ENCODE results near the gene GRM1.

Gene GRM1

DNA sequence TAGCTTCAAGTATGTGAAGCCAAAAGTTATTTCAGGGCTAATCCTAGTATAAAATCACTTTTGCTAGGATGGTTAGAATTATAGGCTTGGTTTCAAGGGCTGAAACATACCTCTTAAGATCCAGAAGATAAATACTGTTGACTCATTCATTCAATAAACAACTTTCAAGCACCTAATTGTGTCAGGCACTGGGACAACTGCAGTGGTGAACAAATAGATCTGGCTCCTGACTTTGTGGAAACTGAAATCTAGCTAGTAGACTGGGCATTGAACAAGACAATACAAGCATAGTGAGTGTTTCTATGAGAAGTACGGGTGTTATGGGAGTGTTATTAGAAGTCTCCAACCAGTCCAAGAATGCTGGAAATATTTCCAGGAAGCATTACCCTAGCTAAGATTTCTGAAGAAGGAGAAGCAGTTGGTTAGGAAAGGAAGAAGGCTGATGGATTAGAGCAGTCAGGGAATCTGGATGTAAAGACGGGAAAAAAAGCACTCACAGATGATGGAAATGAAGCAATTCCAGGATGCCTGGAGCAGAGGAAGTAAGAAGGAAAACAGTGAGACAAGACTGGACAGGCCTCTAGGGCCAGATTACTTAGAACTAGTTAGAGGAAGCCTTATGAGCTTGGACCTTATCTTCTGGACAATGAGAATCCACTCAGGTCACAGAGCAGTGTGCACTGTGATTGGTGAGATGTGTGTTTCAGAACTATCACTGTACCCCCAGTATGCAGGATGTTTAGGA is 382.2 kb downstream of the GRM1 start:
- Histone ChIP-seq H3K36me3 (ENCODE audit: control insufficient read depth in 2 of 2, insufficient read depth in 1 of 2, low read length in 2 of 2) (no peaks in the 10 kb centered on the region), H3K4me3 (ENCODE audit: low read depth, low read length) (no peak overlapping the region), H3K9me3 (ENCODE audit: control insufficient read depth, insufficient read depth, low read depth, low read length) (no peaks in the 10 kb centered on the region), H3K27ac (ENCODE audit: extremely low read depth, low read depth, low read length) (no peak overlapping the region), H3K4me1 (ENCODE audit: control insufficient read depth, insufficient read depth, low read length) (no peaks in the 10 kb centered on the region)
- peak; percentile 83 for TF ChIP-seq TRIM28 (IDR thresholded peaks at IDR 0.05; ENCODE audit: borderline replicate concordance, low read length)
- no peak for TF ChIP-seq ZNF76 (tag by site-specific recombination; IDR thresholded peaks at IDR 0.05; ENCODE audit: borderline replicate concordance, low read depth)
- ChIA-PET POLR2A (no interaction called here), CTCF (no interaction called here)

DNA sequence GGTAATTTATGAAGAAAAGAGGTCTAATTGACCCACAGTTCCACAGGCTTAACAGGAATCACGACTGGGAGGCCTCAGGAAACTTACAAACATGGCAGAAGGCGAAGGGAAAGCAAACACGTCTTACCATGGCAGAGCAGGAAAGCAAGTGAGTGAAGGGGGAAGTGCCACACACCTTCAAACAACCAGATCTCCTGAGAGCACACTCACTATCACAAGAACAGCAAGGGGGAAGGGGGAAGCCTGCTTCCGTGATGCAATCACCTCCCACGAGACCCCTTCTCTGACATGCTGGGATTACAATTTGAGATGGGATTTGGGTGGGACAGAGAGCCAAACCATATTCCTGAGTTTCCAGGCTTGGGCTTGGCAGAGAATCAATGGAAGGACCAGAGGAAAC is 390.7 kb downstream of the GRM1 start:
- Histone ChIP-seq H3K4me1 (ENCODE audit: control insufficient read depth, insufficient read depth, low read length) (no peaks in the 10 kb centered on the region), H3K4me3 (ENCODE audit: low read depth, low read length) (no peak overlapping the region), H3K9me3 (ENCODE audit: control insufficient read depth, insufficient read depth, low read depth, low read length) (no peaks in the 10 kb centered on the region), H3K27ac (ENCODE audit: extremely low read depth, low read depth, low read length) (no peak overlapping the region), H3K36me3 (ENCODE audit: control insufficient read depth in 2 of 2, insufficient read depth in 1 of 2, low read length in 2 of 2) (no peaks in the 10 kb centered on the region)
- CTCF ChIA-PET, result no interaction called here
- POLR2A ChIA-PET, result no interaction called here
- TF ChIP-seq ZNF658 (tag by site-specific recombination; IDR thresholded peaks at IDR 0.05), result no peak
- no peak for TF ChIP-seq BCL11A (tag by site-specific recombination; IDR thresholded peaks at IDR 0.05; ENCODE audit: low read depth)
- no peak for TF ChIP-seq ZNF768 (tag by site-specific recombination; IDR thresholded peaks at IDR 0.05)
- TF ChIP-seq, protein P1, sequence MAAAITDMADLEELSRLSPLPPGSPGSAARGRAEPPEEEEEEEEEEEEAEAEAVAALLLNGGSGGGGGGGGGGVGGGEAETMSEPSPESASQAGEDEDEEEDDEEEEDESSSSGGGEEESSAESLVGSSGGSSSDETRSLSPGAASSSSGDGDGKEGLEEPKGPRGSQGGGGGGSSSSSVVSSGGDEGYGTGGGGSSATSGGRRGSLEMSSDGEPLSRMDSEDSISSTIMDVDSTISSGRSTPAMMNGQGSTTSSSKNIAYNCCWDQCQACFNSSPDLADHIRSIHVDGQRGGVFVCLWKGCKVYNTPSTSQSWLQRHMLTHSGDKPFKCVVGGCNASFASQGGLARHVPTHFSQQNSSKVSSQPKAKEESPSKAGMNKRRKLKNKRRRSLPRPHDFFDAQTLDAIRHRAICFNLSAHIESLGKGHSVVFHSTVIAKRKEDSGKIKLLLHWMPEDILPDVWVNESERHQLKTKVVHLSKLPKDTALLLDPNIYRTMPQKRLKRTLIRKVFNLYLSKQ (tag by site-specific recombination; IDR thresholded peaks at IDR 0.05; ENCODE audit: borderline replicate concordance), result no peak
- no peak for TF ChIP-seq ZBTB21 (tag by site-specific recombination; IDR thresholded peaks at IDR 0.05)
- no peak for TF ChIP-seq SP3 (tag by site-specific recombination; IDR thresholded peaks at IDR 0.05)
- TF ChIP-seq, protein P2, sequence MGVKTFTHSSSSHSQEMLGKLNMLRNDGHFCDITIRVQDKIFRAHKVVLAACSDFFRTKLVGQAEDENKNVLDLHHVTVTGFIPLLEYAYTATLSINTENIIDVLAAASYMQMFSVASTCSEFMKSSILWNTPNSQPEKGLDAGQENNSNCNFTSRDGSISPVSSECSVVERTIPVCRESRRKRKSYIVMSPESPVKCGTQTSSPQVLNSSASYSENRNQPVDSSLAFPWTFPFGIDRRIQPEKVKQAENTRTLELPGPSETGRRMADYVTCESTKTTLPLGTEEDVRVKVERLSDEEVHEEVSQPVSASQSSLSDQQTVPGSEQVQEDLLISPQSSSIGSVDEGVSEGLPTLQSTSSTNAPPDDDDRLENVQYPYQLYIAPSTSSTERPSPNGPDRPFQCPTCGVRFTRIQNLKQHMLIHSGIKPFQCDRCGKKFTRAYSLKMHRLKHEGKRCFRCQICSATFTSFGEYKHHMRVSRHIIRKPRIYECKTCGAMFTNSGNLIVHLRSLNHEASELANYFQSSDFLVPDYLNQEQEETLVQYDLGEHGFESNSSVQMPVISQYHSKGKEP (tag by site-specific recombination; IDR thresholded peaks at IDR 0.05), result no peak
- TF ChIP-seq SCRT1 (tag by site-specific recombination; IDR thresholded peaks at IDR 0.05; ENCODE audit: borderline replicate concordance), result no peak
- TF ChIP-seq ZNF571 (tag by site-specific recombination; IDR thresholded peaks at IDR 0.05), result no peak

DNA sequence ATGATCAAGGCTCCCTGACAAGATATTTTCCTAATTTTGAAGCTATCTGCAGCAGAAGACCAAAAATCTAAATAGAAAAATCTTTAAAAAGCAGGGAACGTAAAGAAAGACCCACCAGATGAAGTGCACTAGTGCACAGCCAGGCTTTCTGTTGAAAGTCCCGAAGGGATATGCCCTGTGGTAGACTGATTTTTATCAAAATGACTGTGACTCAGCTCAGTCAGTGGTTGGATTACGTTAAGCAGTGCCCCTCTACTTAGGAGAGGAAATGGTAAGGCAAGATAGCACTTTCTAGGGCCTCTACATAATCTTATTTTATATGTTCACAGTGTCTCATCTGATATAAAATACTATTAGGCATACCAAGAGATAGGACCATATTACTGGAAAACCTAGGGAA is 391.4 kb downstream of the GRM1 start:
- POLR2A ChIA-PET, result no interaction called here

More for the DNA sequence above, 391.4 kb downstream of the GRM1 start:
- CTCF ChIA-PET, result no interaction called here
- H3K4me1 ChIP-seq (ENCODE audit: control insufficient read depth, insufficient read depth, low read length), result no peaks in the 10 kb centered on the region
- H3K9me3 ChIP-seq (ENCODE audit: control insufficient read depth, insufficient read depth, low read depth, low read length), result no peaks in the 10 kb centered on the region
- no peaks in the 10 kb centered on the region for H3K36me3 ChIP-seq (ENCODE audit: control insufficient read depth in 2 of 2, insufficient read depth in 1 of 2, low read length in 2 of 2)
- TF ChIP-seq, protein P3, sequence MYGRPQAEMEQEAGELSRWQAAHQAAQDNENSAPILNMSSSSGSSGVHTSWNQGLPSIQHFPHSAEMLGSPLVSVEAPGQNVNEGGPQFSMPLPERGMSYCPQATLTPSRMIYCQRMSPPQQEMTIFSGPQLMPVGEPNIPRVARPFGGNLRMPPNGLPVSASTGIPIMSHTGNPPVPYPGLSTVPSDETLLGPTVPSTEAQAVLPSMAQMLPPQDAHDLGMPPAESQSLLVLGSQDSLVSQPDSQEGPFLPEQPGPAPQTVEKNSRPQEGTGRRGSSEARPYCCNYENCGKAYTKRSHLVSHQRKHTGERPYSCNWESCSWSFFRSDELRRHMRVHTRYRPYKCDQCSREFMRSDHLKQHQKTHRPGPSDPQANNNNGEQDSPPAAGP (tag by site-specific recombination; IDR thresholded peaks at IDR 0.05), result no peak
- no peak for TF ChIP-seq ZNF366 (tag by site-specific recombination; conservative IDR thresholded peaks at IDR 0.05)
- TF ChIP-seq ZNF2 (tag by site-specific recombination; IDR thresholded peaks at IDR 0.05), result no peak
- no peak for TF ChIP-seq ZSCAN16 (tag by site-specific recombination; IDR thresholded peaks at IDR 0.05)
- no peak for TF ChIP-seq ZNF623 (tag by site-specific recombination; IDR thresholded peaks at IDR 0.05)
- TF ChIP-seq, protein P4, sequence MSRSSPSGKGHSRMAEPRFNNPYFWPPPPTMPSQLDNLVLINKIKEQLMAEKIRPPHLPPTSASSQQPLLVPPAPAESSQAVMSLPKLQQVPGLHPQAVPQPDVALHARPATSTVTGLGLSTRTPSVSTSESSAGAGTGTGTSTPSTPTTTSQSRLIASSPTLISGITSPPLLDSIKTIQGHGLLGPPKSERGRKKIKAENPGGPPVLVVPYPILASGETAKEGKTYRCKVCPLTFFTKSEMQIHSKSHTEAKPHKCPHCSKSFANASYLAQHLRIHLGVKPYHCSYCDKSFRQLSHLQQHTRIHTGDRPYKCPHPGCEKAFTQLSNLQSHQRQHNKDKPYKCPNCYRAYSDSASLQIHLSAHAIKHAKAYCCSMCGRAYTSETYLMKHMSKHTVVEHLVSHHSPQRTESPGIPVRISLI (tag by site-specific recombination; IDR thresholded peaks at IDR 0.05), result no peak
- no peak for TF ChIP-seq KLF16 (tag by site-specific recombination; IDR thresholded peaks at IDR 0.05)
- no peak for TF ChIP-seq PRDM1 (tag by site-specific recombination; IDR thresholded peaks at IDR 0.05)
- TF ChIP-seq ZNF426 (tag by site-specific recombination; IDR thresholded peaks at IDR 0.05), result no peak
- TF ChIP-seq ZNF433 (tag by site-specific recombination; IDR thresholded peaks at IDR 0.05; ENCODE audit: low read depth), result no peak
- no peak for TF ChIP-seq KLF9 (tag by site-specific recombination; IDR thresholded peaks at IDR 0.05; ENCODE audit: low read depth)
- no peak for TF ChIP-seq ZNF624 (tag by site-specific recombination; IDR thresholded peaks at IDR 0.05)
- no peak overlapping the region for H3K27ac ChIP-seq (ENCODE audit: extremely low read depth, low read depth, low read length)
- H3K4me3 ChIP-seq (ENCODE audit: low read depth, low read length), result no peak overlapping the region

All from HEK293 (cell line).